NCI-H446 (cell line): Measurements from ENCODE around the gene PDXP.

Source experiments
- DNase-seq, 2 experiments: peaks; one replicate each; lab custom pipeline; 2025; lab: John Stamatoyannopoulos, UW

PDXP gene

GRCh38 chr22:37628830-37629229, 29.7 kb upstream of the PDXP start:
- no peak for DNase-seq

DNA sequence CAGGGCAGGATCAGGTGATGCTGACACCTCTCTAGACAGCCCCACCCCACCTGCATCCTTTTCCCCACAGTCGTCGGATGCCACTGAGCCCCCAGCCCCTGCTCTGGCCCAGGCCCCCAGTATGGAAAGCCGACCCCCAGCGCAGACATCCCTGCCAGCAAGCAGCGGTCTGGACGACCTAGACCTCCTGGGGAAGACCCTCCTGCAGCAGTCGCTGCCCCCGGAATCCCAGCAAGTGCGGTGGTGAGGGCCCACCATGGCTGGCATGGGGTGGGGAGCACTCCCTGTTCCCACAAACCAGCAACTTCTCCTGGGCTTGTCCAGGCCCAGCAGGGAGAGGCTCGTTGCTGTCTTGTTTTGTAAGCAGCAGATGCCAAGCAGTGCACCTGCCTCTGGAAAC, 28.6 kb upstream of the PDXP start:
- no peak for DNase-seq

DNA sequence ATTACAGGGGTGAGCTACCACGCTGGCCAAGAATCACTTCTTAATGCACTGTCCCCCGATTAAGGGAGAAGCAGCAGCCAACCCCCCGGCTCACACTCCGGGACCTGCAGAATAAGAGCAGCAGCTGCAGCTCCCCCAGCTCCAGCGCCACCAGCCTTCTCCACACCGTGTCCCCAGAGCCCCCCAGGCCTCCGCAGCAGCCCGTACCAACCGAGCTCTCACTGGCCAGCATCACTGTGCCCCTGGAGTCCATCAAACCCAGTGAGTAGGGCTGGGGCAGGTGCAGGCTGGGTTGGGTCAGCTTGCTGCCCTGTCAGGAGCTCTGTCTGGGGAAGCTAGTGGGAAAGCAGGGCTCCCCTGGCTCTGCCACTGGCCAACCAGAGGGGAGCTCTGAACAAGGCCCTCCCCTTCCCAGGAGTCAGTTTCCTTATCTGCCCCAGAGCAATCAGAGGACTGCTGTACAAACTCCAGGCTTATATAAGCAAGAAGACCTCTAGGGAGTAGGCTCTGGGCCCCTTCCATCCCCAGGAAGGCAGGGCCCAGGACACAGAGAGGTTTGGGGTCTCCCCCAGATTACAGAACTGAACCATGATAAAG, 27.6 kb upstream of the PDXP start:
- no peak for DNase-seq

DNA sequence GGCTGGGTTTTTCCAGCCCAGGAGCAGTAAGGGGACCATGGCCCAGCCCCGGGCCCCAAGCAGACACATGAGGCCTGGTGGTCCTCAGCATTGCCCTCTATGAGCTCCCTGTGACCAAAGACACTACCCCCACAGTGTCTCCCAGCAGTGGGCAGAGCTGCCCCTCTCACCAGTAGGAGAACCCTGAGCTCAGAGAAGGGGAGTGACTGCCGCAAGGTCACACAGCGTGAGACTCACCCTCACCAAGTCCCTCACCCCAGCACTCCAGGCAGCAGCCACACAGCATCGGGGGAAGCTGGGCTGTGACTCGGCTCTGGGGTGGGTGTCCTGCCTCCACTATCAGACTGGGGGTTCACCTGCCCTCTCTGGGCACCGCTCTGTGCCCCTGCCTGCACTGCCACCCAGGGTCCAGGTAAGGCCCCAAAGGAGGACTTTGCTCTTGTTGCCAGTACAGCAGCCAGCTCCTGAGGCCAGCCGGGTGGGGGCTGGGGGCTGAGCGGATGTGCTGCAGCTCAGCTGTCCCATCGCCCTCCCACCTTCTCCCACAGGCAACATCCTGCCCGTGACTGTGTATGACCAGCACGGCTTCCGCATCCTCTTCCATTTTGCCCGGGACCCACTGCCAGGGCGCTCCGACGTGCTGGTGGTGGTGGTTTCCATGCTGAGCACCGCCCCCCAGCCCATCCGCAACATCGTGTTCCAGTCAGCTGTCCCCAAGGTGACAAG, 26.9 kb upstream of the PDXP start:
- DNase-seq, result no peak

DNA sequence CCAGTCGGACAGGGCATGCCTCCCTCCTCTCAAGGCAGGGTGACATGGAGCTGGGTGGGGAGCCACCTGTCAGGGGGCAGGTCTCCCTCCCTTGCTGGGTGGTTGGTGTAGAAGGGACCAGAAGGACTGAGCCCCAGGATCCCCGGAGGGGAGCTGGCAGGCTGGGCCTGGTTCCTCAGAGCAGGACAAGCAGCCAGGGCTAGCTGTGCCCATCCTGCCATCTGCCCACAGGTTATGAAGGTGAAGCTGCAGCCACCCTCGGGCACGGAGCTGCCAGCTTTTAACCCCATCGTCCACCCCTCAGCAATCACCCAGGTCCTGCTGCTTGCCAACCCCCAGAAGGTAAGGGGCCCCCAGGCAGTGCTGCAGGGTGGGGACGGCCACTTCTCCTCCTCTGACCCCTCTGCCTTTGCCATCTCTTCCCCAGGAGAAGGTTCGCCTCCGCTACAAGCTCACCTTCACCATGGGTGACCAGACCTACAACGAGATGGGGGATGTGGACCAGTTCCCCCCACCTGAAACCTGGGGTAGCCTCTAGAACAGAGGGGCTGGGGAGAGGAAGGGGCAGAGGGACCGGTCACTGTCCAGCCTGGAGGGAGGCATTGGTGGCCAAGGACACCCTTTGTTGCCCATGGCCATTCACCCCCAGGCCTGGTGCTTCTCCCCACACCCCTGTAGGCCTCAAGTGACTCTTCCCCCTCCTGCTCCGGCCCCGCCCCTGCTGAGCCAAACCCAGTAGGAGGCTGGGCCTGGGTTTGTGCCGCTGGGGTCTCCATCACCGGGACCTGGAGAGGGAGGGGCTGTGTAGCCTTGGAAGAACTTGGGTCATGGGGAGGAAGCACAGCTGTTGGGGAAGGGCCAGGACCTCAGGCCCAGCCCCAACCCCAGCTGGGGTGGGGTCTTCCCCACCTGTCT, 26.1 kb upstream of the PDXP start:
- DNase-seq, result no peak

GRCh38 chr22:37633089-37633624, 25.4 kb upstream of the PDXP start:
- DNase-seq, result no peak

- peak in 1 of 2 experiments; percentile 74 for DNase-seq
Measured at GRCh38 chr22:37633625-37634416, 24.7 kb upstream of the PDXP start.

GRCh38 chr22:37634417-37634924, 24.1 kb upstream of the PDXP start:
- DNase-seq, result no peak

GRCh38 chr22:37635157-37635556, 23.4 kb upstream of the PDXP start:
- no peak for DNase-seq

DNA sequence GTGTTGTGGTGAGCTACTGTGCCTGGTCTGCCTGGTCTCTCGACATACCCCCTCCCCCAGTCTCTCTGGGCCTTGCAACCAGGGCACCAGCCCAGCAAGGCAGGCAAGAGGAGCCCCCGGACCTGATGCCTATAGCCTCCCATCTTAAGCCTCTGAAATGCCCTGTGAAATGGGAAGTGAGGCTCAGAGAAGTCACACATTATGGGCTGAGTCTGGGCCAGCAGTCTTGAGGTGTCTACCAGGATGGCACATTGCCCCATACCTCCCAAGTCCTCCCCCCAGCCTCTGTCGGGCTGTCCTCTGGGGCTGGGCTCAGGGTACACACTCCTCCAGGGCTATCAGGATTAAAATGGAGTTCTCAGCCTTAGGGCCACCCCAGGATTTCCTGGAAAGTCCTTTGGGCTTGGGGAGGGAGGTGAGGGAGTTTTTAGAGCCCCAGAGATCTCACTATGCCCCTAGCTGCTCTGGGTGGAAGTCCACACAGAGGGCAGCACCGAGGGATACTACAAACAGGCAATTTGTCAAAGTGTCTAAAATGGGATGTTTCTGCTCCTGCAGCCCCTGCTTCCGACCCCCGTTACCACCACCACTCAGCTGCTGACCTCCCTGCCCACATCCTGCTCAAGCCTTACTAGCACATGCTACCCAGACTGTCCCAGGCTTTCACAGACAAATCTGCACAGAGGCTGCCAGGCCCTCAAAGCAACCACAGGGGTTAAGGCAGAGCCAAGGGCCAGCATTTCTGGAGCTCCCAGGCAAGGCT, 22.2 kb upstream of the PDXP start:
- no peak for DNase-seq

DNA sequence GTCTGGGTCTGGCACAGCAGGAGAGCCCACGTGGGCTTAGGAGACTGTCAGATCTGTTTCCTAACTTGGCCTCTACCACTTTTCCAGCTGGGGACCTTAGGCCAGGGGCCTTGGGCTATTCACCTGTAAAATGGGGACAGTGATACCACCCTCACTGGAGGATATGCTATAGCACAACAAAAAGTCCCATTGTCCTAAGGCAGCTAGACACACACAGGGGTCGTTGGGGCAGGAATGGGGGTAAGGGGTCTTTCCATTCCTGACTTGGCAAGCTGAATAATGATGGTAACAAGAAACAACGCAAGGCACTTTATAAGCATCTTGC, 21.6 kb upstream of the PDXP start:
- no peak for DNase-seq

DNA sequence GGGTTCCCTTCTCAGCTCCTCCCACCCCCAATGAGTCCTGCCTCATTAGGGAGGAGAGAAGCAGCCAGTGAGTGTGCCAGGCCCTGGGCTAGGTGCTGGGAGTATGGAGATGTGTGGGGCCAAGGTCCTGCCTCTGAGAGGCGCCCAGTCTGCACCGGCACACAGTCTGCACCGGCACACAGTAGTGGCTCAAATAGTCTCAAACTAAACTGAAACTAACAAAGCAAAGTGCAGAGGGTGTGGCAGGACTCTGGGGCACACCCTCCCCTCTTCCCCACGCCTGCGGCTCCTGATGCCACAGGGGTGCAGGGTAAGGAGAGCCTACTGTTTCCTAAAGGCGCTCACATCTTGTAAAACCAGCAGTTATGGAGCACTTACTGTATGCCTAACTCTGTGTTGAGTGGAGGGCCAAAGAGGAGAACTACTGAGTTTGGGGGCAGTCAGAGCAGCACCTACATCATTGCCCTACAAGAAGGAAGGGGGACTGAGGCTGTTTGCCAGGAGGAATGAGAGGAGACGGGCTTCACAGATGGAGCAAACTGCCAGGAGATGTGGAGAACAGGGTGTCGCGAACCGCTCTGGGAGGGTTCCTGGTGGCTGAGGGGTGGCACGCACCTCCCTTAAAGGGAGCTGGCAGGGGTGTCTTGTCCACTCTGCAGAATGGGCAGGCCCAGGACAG, 20.0 kb upstream of the PDXP start:
- DNase-seq, result no peak

DNA sequence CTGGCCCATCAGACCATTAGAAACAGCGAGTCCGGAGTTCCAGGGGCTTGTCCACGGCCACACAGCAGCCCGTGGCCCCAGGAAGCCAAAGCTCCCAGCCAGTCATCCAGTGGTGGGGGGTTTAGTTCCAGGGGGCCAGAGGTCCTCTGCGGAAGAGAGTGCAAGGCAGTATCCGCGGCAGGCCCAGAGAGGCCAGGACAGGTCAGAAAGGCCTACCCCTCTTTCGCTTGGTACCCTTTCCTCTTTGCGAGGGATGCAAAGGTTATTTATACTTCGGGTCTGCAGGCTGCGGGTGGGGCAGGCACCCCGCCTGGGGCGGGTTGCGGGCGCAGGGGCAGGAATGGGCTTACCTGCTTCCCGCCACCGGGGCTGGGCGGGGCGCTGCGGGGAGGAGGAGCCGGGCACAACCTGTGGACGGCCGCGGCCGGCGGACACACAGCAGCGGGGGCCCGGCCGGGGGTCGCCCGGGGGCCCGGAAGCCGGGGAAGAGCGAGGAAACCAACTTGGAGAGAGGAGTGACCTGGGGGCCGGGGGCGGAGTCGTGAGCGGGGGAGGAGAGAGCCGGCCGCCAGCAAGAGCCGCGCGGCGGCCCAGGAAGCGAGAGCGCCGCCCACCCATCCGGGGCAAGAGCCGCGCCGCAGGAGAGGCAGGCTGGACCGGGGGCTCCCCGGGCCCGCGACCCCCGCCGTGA, 19.3 kb upstream of the PDXP start, which contains the start of gene SH3BP1:
Gene SH3BP1, plus strand, starts transcription at position 600 of the 691 bp plus-strand sequence. CDS start 119 bp downstream, outside the sequence.
- no peak for DNase-seq

DNA sequence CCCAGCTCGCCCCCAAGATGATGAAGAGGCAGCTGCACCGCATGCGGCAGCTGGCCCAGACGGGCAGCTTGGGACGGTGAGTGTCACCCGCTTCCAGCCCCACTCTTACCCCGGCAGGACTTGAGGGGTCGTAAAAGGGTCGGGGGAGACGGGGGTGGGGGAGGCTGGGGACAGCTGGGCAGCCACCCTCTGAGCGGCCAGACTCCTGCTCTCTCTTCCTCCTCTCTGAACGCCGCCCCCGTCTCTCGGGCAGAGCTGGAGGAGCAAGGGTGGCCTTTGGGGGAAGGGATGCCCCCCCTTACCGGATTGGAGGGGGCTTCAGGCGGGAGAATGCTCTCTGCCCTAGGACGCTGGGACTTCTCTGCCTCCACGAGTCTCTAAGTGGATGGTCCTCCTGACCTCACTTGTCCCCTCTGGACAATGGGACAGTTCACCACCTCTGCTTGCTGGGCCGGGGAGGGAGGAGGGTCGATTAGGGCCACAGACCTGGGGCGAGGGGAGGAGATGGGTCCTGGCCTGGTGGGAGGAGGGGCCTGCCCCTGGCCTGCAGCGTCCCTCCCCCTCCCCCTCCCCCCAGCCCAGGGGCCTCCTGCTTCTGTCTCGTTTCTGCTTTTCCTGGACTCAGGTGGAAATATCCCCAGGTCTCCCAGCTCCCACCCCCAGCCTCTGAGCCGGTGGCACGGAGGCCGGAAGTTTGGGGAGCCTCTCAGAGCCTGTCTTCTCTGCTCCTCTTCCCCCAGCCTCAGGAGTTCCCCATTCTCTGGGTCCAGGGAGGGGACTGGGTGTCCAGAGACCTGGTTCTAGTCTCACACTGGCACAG, 18.5 kb upstream of the PDXP start:
- DNase-seq, result no peak

DNA sequence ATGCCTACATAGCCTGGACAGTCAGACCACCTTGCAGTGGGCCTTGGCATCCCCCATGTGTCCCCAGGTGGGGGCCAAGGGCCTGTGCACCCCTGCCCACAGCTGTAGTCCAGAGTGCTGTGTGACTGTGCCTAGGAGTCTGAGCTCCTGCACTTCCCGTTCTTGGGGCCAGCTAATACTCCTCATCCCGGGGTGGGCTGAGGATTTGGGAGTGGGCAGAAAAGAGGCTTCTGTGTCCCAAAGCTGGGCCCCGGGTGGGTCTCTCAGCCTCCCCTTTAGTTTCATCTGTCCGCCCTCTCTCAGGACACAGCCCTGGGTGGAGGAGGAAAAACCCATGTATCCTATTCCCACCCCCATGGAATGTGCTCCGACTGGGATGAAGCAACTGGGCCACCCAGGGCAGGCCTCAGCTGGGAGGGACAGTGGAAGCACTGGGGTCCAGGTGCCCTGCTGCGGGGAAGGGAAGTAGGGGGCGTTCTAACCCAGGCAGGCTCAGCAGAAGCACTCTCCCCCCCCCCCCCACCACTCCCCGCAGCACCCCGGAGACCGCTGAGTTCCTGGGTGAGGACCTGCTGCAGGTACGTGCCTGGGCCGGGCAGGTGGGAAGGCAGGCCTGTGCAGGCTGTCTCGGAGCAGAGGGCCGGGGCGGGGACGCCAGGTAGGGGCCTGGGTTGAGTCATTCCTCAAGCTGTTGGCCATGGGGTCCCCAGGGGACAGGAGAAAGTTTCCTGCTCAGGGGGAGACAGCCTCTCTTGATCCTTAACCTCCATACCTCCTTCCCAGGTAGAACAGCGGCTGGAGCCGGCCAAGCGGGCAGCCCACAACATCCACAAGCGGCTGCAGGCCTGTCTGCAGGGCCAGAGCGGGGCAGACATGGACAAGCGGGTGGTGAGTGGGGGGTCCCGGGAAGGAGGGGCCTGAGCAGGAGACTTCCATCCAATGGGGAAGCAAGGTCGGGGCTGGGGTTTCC, 17.6 kb upstream of the PDXP start:
- no peak for DNase-seq

DNA sequence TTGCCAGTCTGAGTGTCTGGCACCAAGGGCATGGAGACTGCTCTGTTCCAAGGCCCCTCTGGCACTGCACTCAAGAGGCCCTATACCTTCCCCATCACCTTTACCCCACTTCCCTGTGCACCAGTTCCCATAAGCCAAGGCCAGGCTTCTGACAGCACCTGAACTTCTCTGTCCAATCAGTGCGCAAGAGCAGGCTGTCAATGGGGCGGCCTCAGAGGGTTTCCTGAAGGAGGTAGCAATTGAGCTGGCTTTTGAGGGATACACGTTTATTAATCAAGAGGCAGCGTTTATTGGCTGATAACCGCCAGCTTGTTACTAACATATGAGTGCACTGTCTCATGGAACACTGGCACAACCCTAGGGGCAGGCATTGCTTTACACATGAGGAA, 17.0 kb upstream of the PDXP start:
- DNase-seq, result no peak

DNA sequence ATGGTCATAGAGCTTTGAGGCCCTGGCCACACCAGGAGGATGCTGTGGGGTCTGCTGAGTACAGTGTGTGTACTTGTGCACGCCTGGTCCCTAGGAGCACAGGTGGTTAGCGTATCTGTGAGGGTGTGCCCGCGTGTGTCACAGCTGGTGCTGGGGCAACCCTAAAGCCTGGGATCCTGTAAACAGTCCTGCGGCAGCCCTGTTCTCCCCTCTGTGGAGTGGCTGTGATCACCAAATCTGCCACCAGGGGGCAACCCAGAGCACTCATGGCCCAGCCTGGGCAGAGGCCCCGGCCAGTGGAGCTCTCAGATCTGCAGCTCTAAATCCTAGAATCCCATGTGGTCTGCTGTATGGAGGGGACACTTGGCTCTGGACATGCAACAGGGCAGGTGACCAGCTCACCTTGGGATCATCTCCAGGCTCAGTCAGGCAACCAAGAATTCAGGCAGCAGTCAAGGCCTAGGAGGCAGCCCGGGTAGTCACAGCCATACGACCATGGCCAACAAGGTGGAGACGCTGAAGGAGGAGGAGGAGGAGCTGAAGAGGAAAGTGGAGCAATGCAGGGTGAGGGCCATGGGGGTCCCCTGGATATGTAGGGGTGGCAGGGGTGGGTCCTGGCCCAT, 15.2 kb upstream of the PDXP start:
- DNase-seq, result peak; percentile 47 to 84
